Fibroblast of peridontal ligament (primary cell): ENCODE measurements around the gene STAM2.

Experiments
- DNase-seq: peaks from one replicate; pipeline ENCODE4 v3.0.0-alpha.2; 2010; ENCODE audit errors: extremely low read depth

The STAM2 gene

DNA sequence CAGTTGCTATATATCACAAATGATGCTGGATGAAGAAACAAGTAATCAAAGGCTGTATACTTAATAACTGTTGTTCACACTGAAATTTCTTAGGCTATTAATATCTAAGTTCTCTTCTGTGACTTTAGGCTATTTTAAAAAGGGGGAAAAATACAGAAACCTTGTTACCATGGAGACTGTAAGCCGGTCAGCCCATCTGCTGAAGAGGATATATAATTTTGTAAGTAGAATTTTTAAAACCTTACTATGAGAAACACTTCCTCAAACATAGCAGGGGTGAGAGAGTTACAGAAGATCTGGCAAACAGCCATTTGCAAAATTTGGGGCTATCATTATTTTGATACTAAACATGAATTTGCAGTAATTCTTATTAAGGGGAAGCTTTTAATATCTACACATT, 104.5 kb downstream of the STAM2 start:
- DNase-seq: no peak

DNA sequence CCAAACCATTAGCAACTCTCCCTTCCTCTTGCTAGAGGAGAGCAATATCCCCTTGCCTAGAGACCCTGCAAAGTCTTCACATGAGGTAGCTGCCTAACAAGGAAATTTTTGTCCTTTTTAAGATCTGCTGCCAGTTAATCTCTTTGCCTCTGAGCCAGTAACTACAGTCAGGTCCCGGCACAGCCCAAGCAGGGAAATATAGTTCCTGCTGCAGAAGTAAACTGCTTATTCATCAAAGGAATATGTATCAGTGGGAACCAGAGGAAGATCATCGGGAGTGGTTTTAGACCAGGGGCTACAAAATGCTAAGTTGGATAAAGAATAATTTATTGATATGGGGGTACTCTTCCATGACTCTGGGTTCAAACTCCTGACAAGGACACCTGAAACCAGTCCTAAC, 107.3 kb downstream of the STAM2 start:
- no peak for DNase-seq

DNA sequence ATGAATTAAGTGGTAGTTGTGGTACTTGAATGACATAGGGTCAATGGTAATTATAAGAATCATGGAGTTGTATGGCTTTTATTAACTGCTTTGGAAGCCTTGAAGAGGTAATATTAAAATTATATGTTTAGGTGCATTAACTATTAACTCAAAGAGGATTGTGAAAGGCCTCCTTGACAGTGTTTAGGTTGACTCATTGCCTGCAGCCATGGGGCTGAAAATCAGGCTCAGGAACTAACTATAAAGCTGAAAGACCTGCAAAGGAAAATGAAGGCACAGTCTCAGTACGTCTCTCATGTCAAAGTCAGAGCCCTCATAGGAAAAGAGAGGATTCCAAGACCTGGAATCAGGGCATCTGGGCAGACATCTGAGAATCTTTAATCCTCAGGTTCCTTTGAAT, 107.7 kb downstream of the STAM2 start:
- no peak for DNase-seq
